ENCODE results near the gene RDH5. TPM values are rescaled to one million over a fixed set of nuclear protein-coding genes. Genes with fewer than 3 reads are reported as not detected.

RDH5 gene
- total RNA-seq, 1 donor: 32.2 TPM

DNA sequence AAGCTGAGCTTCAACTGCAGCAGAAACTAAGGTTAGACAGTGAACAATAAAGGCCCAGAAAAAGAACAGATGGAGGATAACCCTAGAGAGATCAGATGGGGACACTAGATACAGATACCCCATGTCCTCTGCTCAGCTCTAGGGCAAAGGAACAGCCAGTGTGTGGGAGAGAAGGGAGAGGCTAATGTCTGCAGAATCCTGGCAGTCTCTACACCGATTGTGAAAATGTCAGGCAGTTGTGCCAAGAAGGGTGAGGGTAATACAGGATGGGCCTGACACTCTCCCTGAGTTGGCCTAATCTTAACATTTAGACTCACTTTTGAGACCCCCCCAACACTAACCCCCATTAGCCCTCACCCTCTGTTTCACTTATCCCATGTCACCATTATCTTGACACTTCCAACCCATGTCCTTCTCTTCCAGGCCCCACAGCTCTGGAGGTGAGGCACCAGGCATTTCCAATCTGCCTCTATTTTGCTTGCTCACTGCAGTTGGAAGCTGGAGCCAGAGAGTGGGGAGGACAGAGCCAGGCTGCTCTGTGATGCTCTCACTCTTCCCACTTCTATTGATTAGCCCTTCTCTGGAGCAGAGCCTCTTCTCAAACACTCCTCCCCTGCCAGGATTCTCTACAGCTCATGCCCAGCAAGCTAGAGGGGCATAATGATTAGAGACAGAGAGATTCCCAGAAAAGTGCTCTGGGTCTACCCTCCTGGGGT, 7.3 kb upstream of the RDH5 start:
- Histone ChIP-seq H3K27ac (ENCODE audit: low read depth, low read length) (peak overlapping the region; percentile 71), H3K4me2 (ENCODE audit: insufficient read depth, low read length) (peak overlapping the region; percentile 36), H3K4me1 (ENCODE audit: insufficient read depth, low read length) (peaks cover 60% of the 10 kb centered on the region), H3K27me3 (ENCODE audit: insufficient read depth, low read length) (no peaks in the 10 kb centered on the region), H3K36me3 (ENCODE audit: insufficient read depth, low read length) (no peaks in the 10 kb centered on the region), H4K20me1 (ENCODE audit: insufficient read depth, low read length) (no peaks in the 10 kb centered on the region), H3K4me3 (ENCODE audit: insufficient read depth, low read length) (no peak overlapping the region), H2AFZ (ENCODE audit: low read length) (no peak overlapping the region), H3K79me2 (ENCODE audit: insufficient read depth, low read length) (no peaks in the 10 kb centered on the region), H3K9me3 (ENCODE audit: low read depth, low read length) (no peaks in the 10 kb centered on the region)
- DNase-seq (ENCODE audit: insufficient read length, low spot score, missing footprints): peak; percentile 52
- TF ChIP-seq, protein P1, sequence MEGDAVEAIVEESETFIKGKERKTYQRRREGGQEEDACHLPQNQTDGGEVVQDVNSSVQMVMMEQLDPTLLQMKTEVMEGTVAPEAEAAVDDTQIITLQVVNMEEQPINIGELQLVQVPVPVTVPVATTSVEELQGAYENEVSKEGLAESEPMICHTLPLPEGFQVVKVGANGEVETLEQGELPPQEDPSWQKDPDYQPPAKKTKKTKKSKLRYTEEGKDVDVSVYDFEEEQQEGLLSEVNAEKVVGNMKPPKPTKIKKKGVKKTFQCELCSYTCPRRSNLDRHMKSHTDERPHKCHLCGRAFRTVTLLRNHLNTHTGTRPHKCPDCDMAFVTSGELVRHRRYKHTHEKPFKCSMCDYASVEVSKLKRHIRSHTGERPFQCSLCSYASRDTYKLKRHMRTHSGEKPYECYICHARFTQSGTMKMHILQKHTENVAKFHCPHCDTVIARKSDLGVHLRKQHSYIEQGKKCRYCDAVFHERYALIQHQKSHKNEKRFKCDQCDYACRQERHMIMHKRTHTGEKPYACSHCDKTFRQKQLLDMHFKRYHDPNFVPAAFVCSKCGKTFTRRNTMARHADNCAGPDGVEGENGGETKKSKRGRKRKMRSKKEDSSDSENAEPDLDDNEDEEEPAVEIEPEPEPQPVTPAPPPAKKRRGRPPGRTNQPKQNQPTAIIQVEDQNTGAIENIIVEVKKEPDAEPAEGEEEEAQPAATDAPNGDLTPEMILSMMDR (IDR thresholded peaks at IDR 0.05; ENCODE audit: extremely low read depth, low read depth, low read length): no peak

- DNase-seq (ENCODE audit: insufficient read length, low spot score, missing footprints): peak; percentile 97
- TF ChIP-seq, protein P1 (IDR thresholded peaks at IDR 0.05; ENCODE audit: extremely low read depth, low read depth, low read length): no peak
- Histone ChIP-seq H3K4me2 (ENCODE audit: insufficient read depth, low read length) (peak overlapping the region; percentile 36), H3K27me3 (ENCODE audit: insufficient read depth, low read length) (no peaks in the 10 kb centered on the region), H3K27ac (ENCODE audit: low read depth, low read length) (peak overlapping the region; percentile 71), H3K79me2 (ENCODE audit: insufficient read depth, low read length) (no peaks in the 10 kb centered on the region), H3K4me1 (ENCODE audit: insufficient read depth, low read length) (peaks cover 64% of the 10 kb centered on the region), H2AFZ (ENCODE audit: low read length) (no peak overlapping the region), H3K4me3 (ENCODE audit: insufficient read depth, low read length) (no peak overlapping the region), H4K20me1 (ENCODE audit: insufficient read depth, low read length) (no peaks in the 10 kb centered on the region), H3K9me3 (ENCODE audit: low read depth, low read length) (no peaks in the 10 kb centered on the region), H3K36me3 (ENCODE audit: insufficient read depth, low read length) (no peaks in the 10 kb centered on the region)
Observed at GRCh38 chr12:55713721-55714120, 6.5 kb upstream of the RDH5 start.

- no peaks in the 10 kb centered on the region for H3K9me3 ChIP-seq (ENCODE audit: low read depth, low read length)
- H3K27me3 ChIP-seq (ENCODE audit: insufficient read depth, low read length): no peaks in the 10 kb centered on the region
- peaks cover 6% of the 10 kb centered on the region for H3K79me2 ChIP-seq (ENCODE audit: insufficient read depth, low read length)
- H4K20me1 ChIP-seq (ENCODE audit: insufficient read depth, low read length): no peaks in the 10 kb centered on the region
- peaks cover 66% of the 10 kb centered on the region for H3K4me1 ChIP-seq (ENCODE audit: insufficient read depth, low read length)
- peak; percentile 81 for DNase-seq (ENCODE audit: insufficient read length, low spot score, missing footprints)
- H2AFZ ChIP-seq (ENCODE audit: low read length): peak overlapping the region; percentile 82
- TF ChIP-seq, protein P1 (IDR thresholded peaks at IDR 0.05; ENCODE audit: extremely low read depth, low read depth, low read length): no peak
- H3K4me2 ChIP-seq (ENCODE audit: insufficient read depth, low read length): peak overlapping the region; percentile 83
- no peaks in the 10 kb centered on the region for H3K36me3 ChIP-seq (ENCODE audit: insufficient read depth, low read length)
- peak overlapping the region; percentile 71 for H3K4me3 ChIP-seq (ENCODE audit: insufficient read depth, low read length)
- peak overlapping the region; percentile 82 for H3K27ac ChIP-seq (ENCODE audit: low read depth, low read length)
Observed at GRCh38 chr12:55715169-55715764, 4.9 kb upstream of the RDH5 start.

DNA sequence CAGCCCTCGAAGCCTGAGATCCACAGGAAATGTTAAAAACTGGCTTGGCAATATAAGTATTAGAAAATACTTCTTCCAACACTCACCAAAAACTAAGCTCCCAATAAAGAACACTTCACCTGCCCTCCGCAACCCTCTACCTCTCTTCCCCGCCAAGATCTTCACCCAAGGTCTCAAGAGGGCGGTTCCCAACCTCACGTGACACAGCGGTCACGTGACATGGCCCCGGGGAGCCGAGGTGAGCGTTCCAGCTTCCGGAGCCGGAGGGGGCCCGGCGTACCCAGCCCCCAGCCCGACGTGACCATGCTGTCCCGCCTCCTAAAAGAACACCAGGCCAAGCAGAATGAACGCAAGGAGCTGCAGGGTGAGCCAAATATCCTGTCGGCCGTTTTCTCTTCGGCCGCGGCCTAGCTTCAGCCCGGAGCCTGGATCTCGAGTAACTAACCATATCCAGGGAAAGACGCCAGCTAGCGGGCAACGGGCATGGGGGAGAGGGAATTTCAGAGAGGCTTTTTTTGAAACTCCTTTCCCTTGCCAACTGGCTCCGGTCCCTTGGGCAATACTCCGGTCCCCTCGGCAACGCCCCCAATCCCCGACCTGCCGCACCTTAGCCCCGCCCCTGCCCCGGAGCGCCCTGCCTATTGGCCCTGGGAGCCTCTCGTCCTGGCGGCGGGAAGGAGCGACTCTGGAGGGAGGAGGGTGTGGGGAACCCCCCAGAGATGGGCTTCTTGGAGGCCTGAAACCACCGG, 4.2 kb upstream of the RDH5 start, which contains the start of gene BLOC1S1:
BLOC1S1 (plus strand) TSS at position 214 of the 749 bp plus-strand sequence; CDS start at position 220, 6 bp downstream.
- peak; percentile 95 for DNase-seq (ENCODE audit: insufficient read length, low spot score, missing footprints)
- Histone ChIP-seq H2AFZ (ENCODE audit: low read length) (peak within 1 kb of the TSS; percentile 82), H3K4me1 (ENCODE audit: insufficient read depth, low read length) (peaks cover 73% of the 10 kb centered on the region), H3K4me3 (ENCODE audit: insufficient read depth, low read length) (peak within 1 kb of the TSS; percentile 71), H3K9me3 (ENCODE audit: low read depth, low read length) (no peaks in the 10 kb centered on the region), H3K27me3 (ENCODE audit: insufficient read depth, low read length) (no peaks in the 10 kb centered on the region), H3K36me3 (ENCODE audit: insufficient read depth, low read length) (no peaks in the 10 kb centered on the region), H3K79me2 (ENCODE audit: insufficient read depth, low read length) (peaks cover 6% of the 10 kb centered on the region), H4K20me1 (ENCODE audit: insufficient read depth, low read length) (no peaks in the 10 kb centered on the region), H3K27ac (ENCODE audit: low read depth, low read length) (peak within 1 kb of the TSS; percentile 82), H3K4me2 (ENCODE audit: insufficient read depth, low read length) (peak within 1 kb of the TSS; percentile 83)
- TF ChIP-seq, protein P1 (IDR thresholded peaks at IDR 0.05; ENCODE audit: extremely low read depth, low read depth, low read length): no peak
